ENCODE results near the gene SLC8A3. TPM values are rescaled to one million over a fixed set of nuclear protein-coding genes. Genes with fewer than 3 reads are reported as not detected.

The SLC8A3 gene
- total RNA-seq, 1 donor from 2014 or later = 0.49 TPM

- Histone ChIP-seq H3K27ac (no peak overlapping the region), H3K4me3 (no peak overlapping the region), H3K36me3 (no peaks in the 10 kb centered on the region), H3K9me3 (no peaks in the 10 kb centered on the region), H3K4me1 (no peaks in the 10 kb centered on the region), H3K27me3 (no peaks in the 10 kb centered on the region)
- intact Hi-C loops (cut with DNase I) = no loop called here
- no peak for DNase-seq (ENCODE audit: extremely low spot score in 2 of 2)
- TF ChIP-seq POLR2A (IDR thresholded peaks at IDR 0.05) (no peak), CTCF (IDR thresholded peaks at IDR 0.05) (no peak), POLR2AphosphoS5 (IDR thresholded peaks at IDR 0.05; ENCODE audit: insufficient read depth in 1 of 2, low read depth in 1 of 2) (no peak)
Measured at GRCh38 chr14:70162358-70162757, 26.4 kb downstream of the SLC8A3 start.

GRCh38 chr14:70156592-70156991 is 32.2 kb downstream of the SLC8A3 start:
- Histone ChIP-seq H3K4me1 (no peaks in the 10 kb centered on the region), H3K4me3 (no peak overlapping the region), H3K27ac (no peak overlapping the region), H3K9me3 (no peaks in the 10 kb centered on the region), H3K27me3 (no peaks in the 10 kb centered on the region), H3K36me3 (no peaks in the 10 kb centered on the region)
- intact Hi-C loops (cut with DNase I) = no loop called here
- DNase-seq (ENCODE audit: extremely low spot score in 2 of 2) = no peak
- TF ChIP-seq CTCF (IDR thresholded peaks at IDR 0.05) (no peak), POLR2A (IDR thresholded peaks at IDR 0.05) (no peak), POLR2AphosphoS5 (IDR thresholded peaks at IDR 0.05; ENCODE audit: insufficient read depth in 1 of 2, low read depth in 1 of 2) (no peak)

GRCh38 chr14:70152704-70153103 is 36.0 kb downstream of the SLC8A3 start:
- H3K36me3 ChIP-seq = no peaks in the 10 kb centered on the region
- no peaks in the 10 kb centered on the region for H3K4me1 ChIP-seq
- no peaks in the 10 kb centered on the region for H3K9me3 ChIP-seq
- no peak for DNase-seq (ENCODE audit: extremely low spot score in 2 of 2)
- H3K27ac ChIP-seq = no peak overlapping the region
- intact Hi-C loops (cut with DNase I) = no loop called here
- TF ChIP-seq POLR2A (IDR thresholded peaks at IDR 0.05) (no peak), POLR2AphosphoS5 (IDR thresholded peaks at IDR 0.05; ENCODE audit: insufficient read depth in 1 of 2, low read depth in 1 of 2) (no peak), CTCF (IDR thresholded peaks at IDR 0.05) (no peak)
- no peak overlapping the region for H3K4me3 ChIP-seq
- H3K27me3 ChIP-seq = no peaks in the 10 kb centered on the region

- H3K9me3 ChIP-seq = no peaks in the 10 kb centered on the region
- TF ChIP-seq POLR2A (IDR thresholded peaks at IDR 0.05) = no peak
- TF ChIP-seq CTCF (IDR thresholded peaks at IDR 0.05) = no peak
- no peak for TF ChIP-seq POLR2AphosphoS5 (IDR thresholded peaks at IDR 0.05; ENCODE audit: insufficient read depth in 1 of 2, low read depth in 1 of 2)
- DNase-seq (ENCODE audit: extremely low spot score in 2 of 2) = no peak
- H3K4me1 ChIP-seq = no peaks in the 10 kb centered on the region
- H3K4me3 ChIP-seq = no peak overlapping the region
- H3K27me3 ChIP-seq = no peaks in the 10 kb centered on the region
- no peak overlapping the region for H3K27ac ChIP-seq
- H3K36me3 ChIP-seq = no peaks in the 10 kb centered on the region
- intact Hi-C loops (cut with DNase I) = no loop called here
Measured at GRCh38 chr14:70152081-70152480, 36.7 kb downstream of the SLC8A3 start.

- H3K4me3 ChIP-seq = no peak overlapping the region
- intact Hi-C loops (cut with DNase I) = no loop called here
- no peaks in the 10 kb centered on the region for H3K27me3 ChIP-seq
- no peaks in the 10 kb centered on the region for H3K9me3 ChIP-seq
- TF ChIP-seq CTCF (IDR thresholded peaks at IDR 0.05) = no peak
- no peak for TF ChIP-seq POLR2A (IDR thresholded peaks at IDR 0.05)
- no peak for TF ChIP-seq POLR2AphosphoS5 (IDR thresholded peaks at IDR 0.05; ENCODE audit: insufficient read depth in 1 of 2, low read depth in 1 of 2)
- no peak overlapping the region for H3K27ac ChIP-seq
- H3K4me1 ChIP-seq = no peaks in the 10 kb centered on the region
- no peaks in the 10 kb centered on the region for H3K36me3 ChIP-seq
- peak in 1 of 2 donors; percentile 56 for DNase-seq (ENCODE audit: extremely low spot score in 2 of 2)
Measured at GRCh38 chr14:70149596-70150165, 39.1 kb downstream of the SLC8A3 start.
